ENCODE results near the gene GBX2.

DNA sequence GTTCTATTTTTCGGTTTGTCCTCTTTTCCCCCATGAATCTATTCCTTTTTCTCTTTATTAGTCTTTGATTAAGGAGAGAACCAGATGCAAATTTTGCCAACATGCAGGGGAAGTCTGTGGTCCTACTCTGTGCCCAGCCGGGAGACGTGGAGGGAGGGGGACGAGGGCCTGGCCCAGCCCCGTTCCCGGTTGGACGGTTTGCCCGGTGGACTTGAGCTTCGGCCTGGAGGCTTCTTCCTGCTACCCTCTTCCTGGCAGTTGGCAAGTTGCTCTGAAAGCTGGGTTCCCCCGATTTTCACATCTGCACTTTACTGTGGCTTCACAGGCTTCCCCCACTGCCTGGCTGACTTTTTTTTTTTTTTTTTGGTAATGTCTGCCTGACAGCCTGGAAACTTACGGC, 39.3 kb upstream of the GBX2 start:
- TF ChIP-seq, protein P1, sequence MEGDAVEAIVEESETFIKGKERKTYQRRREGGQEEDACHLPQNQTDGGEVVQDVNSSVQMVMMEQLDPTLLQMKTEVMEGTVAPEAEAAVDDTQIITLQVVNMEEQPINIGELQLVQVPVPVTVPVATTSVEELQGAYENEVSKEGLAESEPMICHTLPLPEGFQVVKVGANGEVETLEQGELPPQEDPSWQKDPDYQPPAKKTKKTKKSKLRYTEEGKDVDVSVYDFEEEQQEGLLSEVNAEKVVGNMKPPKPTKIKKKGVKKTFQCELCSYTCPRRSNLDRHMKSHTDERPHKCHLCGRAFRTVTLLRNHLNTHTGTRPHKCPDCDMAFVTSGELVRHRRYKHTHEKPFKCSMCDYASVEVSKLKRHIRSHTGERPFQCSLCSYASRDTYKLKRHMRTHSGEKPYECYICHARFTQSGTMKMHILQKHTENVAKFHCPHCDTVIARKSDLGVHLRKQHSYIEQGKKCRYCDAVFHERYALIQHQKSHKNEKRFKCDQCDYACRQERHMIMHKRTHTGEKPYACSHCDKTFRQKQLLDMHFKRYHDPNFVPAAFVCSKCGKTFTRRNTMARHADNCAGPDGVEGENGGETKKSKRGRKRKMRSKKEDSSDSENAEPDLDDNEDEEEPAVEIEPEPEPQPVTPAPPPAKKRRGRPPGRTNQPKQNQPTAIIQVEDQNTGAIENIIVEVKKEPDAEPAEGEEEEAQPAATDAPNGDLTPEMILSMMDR (IDR thresholded peaks at IDR 0.05; ENCODE audit: insufficient read depth, low read length): no peak
- no peak for TF ChIP-seq GABPA (IDR thresholded peaks at IDR 0.05; ENCODE audit: low read depth)
